GM21786 (cell line): ENCODE data around the gene RABL2B.

Source experiments
- ATAC-seq: cut with Tn5 transposase; IDR thresholded peaks from one replicate; pipeline ENCODE4 v1.9.1; 2021; ENCODE audit not compliant: unreplicated experiment

Gene RABL2B

DNA sequence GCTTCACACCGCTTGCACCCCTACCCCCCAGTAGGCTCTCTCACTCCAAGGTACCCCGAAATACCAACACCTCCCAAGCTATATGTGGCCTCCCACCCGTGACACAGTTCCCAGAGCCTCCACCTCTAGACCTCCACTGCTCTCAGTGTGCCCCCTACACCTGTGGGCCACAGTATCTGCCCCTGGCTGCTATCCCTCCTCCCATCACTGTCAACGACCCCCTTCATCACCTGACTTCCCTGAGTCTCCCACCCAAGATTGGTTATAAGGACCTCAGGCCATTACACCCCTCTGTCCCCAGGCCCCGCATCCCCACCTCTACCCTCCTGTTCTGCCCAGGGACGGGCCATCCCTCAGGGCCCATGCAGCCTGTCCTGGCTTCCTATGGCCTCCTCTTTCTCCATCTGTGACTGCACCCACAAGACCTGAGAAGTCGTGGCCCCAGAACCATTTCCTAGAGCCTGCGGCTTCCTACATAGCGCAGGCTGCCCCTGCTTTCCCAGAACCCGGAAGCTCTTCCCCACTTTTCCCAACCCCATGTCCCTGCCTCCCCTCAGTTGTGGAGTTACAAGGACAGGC is 44.7 kb downstream of the RABL2B start:
- no peak for ATAC-seq

DNA sequence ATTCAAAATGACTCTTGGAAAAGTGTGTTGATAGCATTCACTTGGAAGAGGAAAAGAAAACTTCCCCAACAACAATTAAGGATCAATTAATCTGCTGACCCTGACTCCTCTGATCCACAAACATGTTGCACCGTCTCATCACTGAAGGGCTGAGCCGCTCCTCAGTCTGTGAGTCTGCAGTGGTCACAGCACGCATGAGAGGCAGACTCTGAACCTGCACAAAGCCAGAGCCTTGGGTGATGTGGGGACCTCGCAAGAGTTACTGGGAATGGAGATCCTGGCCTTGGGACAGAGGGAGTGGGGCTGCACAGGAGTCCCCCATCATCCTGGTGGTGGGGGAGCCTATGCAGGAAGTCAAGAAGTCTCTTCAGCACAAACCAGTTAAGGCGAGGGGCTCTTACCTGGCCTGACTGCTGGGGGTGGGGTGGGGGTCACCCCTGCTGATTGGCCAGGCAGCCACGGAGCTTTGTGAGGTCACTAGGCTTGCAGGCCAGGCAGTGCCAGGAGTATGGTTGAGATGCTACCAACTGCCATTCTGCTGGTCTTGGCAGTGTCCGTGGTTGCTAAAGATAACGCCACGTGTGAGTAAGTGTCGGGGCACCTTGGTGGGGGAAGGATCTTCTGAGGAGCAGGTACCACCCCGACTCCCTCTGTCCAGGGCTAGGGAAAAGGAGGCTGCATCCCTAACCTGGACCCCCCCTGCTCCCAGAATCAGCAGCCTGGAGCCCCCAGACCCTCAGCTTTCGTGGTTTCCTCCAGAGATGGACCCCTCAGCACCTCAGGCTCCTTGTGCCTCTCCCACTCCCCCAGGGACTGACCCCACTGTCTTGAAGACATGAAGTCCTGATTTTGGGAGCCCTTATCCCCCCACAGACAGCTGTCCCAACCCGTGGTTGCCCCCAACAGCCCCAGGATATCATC is 45.4 kb downstream of the RABL2B start, which contains the start of gene ACR:
Gene ACR (plus strand): TSS at position 477 of the 921 bp plus-strand sequence. CDS start 32 bp downstream, at position 509.
- no peak for ATAC-seq

DNA sequence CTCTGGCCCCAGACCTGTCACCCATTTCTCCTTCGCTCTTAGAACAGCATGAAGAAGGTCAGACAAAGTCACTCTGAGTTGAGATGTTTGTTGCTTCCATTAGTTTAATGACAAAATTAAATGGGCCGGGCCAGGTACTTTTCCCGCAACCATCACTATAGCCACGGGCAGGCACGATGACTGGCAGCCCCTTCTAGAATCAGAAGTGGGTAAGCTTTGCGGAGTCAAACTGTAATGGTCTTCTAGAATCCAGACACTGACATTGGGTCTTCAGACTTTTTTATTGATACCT is 47.8 kb downstream of the RABL2B start:
- ATAC-seq: no peak

DNA sequence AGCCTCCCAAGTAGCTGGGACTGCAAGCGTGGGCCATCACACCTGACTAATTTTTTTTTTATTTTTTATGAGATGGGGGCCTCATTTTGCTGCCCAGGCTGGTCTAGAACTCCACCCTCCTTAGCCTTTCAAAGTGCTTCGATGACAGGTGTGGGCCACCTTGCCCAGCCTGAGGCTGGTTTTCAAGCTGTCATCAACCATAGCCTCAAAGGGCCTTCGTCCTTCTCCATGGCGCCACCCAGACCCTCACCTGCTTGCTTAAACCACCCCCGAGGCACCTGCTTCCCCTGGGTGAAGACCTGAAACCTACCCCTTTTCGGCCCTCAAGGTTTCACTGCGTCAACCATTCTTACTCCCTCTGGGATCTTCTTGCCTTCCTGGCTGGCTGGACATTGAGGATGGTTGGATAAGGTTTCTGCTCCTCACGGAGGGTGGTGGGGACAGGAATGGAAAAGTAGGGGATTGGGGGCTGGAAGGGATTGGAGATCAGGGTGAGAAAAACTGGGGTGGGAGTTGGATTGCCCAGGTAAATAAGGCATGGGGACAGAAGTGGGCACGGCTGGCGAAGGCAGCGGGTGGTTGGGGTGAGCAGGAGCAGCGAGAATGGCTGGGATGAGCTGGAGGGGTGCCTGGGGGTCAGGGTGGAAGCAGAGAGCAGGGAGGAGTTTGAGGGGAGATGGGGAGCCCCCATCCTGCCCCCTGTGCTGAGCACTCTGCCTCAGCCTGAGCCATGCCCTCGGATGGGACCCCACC is 48.3 kb downstream of the RABL2B start:
- no peak for ATAC-seq

DNA sequence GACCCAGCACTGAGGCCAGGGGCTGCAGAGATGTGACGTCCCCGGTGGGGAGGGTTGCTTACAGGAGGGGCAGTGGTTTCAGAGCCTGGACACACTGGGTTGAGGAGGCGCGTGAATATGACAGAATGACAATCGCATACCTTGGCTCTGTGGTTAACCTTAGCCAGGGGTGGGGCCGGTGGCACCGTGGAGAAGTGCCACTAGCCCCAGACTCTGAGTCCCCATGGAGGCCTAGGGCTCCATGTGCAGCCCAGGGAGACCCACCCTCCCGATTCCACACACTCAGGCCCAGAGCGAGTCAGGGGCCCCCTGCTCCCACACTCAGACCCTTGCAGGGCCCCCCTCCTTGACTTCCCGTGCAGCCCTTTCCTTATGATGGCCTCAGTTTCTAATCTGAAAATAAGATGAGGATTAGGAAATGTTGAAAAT is 49.1 kb downstream of the RABL2B start:
- no peak for ATAC-seq

DNA sequence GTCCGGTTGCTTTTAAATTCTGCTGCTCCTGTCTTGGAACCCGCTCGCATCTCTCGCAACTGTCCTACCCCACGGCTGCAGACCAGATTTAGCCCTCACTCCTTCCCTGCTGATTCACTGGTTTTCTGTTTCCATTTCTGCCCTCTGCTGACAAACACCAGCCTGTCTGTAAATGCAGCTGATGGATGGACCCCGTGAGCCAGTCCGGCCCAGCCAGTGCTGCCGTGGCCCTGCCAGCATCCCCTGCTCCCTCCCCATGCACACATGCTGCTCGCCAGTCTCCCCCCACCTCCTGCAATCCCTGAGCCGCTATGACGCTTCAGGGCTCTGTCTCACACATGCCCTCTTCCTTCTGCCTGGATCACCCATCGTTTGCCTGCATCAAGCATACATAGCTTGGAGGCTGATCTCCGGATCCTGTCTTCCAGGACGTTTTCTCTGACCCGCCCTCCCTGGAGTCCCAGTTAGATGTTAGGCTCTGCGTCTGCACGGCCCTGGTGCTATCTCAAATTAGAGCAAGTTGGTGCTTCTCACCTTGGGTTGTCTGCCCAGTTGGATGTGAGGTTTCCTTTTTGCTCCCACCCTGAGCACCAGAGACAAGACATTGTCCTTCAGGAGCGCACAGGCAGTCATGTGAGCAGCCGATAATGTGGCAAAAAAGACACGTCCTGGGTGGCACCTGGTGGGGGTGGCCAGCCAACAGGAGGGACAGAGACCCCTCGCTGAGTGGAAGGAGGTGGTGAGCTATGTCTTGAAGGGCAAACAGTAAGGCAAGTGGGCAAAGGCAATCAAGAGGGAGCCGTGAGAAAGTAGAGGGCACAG is 49.7 kb downstream of the RABL2B start:
- ATAC-seq: no peak

DNA sequence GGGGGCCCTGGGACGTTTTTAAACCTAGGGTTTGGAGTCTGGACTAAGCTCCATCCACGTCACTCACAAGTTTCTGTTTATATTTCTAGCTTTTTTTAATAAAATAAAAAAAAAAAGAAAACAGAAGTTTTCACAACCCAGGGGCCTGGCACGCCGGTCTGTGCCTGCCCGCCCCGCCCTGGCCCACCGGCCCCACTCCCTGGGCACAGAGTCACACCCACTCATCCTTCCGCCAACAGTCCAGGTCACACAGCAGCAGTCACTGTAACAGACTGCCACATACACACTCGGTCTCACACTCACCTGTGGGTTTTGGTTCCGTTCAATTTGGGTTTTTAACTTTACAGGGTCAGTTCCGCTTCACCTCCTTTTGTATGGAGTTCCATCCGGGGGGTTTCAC is 50.8 kb downstream of the RABL2B start:
- no peak for ATAC-seq

DNA sequence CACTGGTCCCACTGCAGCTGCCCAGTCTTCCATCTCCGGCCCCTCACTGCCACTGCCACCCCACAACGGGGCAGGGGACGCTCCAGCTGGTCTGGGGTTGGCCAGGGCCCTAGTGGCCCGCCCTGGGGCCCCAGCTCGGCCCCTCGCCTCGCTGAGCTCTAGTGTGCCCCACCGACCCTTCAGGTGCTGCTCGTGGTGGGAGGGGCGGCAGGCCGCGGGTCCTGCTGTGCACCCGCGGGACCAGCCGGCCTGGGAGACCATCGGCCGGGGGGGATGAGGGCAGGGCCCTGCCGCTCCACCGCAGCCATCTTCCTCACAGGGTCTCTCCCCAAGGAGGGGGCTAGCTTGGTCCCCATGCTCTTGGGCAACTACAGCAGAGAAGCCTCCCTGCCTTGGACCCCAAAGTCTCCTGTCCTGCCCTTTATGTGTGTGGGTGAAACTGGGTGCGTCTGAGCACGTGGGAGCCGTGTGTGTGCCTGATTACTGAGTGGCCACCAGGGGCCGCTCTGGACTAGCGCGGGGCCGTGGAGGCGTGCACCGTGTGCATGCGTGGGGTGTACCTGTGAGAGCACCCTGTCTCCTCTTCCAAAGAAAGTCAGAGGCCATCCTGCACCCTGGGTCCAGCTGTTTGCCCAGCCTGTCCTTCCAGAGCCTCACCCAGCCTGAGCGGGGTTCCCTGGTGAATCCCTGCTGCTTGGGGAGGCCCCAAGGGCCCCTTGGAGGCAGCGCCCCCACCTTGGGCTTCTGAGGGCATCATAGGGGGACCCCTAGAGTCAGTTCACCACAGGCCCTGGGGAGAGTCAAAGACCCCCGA is 51.4 kb downstream of the RABL2B start:
- no peak for ATAC-seq

DNA sequence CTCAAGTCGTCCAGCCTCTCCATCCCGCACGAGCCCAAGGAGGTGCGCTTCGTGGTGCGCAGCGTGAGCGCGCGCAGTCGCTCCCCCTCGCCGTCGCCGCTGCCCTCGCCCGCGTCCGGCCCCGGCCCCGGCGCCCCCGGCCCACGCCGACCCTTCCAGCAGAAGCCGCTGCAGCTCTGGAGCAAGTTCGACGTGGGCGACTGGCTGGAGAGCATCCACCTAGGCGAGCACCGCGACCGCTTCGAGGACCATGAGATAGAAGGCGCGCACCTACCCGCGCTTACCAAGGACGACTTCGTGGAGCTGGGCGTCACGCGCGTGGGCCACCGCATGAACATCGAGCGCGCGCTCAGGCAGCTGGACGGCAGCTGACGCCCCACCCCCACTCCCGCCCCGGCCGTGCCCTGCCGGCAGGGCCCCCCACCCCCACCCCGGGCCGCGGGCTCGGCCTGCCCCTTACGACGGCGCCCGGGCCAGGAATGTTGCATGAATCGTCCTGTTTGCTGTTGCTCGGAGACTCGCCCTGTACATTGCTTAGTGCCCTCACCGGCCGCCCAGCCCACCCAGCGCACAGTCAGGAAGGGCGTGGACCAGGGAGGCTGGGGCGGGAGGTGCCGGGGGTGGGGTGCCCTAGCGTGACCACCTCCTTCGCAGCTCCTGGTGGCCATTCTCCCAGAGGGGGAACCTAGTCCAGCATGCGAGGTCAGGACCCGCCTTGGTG is 52.3 kb downstream of the RABL2B start:
- ATAC-seq: no peak

DNA sequence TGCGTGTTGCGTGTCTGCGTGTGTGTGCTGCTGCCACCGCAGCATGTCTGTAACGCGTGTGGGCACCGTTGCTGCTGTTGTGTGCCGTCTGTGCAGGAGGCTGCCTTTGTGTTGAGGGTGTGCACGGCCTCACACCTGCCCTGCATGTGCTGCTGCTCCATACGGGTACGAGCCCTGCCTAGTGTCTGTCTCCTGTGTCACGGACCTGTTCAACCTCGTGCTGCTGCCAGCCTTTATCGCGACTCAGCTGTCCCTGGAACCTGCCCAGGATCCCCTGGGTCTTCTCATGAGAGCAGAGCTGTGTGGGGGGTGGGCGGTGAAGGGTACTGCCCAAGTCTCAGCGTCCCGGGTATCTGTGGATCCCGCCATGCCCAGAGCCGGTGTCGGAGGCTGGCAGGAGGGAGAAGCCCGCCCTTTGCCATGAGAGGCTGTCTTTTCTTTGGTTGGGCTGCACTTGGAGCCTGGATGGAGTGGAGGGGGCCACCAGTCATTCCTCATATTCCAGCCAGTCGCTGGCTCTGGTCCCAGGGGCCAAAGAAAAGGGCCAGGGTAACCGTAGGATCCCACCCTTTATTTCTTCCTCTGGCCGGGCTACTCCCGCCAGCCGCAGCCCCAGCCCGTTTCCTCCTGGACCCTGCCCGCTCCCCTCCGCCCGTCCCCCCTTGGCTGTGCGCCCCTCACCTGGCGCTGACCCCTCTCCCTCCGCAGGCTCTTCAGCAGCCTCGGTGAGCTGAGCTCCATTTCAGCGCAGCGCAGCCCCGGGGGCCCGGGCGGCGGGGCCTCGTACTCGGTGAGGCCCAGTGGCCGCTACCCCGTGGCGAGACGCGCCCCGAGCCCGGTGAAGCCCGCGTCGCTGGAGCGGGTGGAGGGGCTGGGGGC is 53.2 kb downstream of the RABL2B start:
- ATAC-seq: no peak

DNA sequence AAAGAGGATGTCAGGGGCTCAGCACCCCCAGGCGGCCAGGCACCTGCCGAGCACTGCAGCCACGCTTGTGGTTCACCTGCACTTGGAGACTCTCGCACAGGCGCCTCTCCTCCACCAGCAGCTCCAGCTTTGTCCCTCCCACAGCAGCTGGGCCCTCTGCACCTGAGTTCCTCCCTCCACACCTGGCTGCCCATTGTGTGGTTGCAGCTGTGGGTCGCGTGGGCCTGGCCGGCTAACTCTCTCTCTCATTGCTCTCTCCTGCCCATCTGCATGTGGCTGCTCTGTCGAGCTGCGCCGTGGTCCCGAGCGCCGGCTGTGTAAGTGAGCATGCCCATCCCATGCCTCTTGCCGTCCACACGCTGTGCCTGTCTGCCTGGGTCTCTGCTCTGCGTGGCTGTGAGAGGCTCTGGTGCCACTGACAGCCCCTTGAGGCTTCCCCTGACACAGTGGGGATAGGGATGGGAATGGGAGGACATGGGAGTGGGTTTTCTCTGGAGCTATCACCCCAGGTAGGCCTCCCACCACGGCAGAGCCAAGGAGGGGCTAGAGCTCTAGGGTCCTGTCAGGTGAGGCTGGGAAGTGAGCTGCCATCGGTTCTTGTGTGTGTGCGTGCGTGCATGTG is 53.9 kb downstream of the RABL2B start:
- no peak for ATAC-seq

DNA sequence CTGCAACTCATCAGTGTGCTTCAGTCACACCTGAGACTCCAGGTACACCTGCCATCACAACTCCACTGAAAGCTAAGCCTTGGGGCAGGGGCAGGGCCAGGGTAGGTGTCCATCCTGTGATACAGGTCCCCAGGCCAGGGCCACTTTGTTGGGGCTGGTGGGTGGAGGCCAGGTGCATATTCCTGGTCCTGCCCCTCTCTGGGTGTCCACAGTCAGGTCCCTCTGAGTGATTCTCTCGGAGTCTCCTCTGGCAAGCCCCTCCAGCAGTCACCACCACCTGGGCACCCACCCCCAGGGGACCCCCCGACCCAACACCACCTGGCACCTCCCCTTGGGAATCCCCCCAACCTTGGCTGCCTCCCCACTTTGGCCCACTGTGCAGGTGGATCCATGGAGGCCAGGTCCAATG is 54.9 kb downstream of the RABL2B start:
- ATAC-seq: no peak

DNA sequence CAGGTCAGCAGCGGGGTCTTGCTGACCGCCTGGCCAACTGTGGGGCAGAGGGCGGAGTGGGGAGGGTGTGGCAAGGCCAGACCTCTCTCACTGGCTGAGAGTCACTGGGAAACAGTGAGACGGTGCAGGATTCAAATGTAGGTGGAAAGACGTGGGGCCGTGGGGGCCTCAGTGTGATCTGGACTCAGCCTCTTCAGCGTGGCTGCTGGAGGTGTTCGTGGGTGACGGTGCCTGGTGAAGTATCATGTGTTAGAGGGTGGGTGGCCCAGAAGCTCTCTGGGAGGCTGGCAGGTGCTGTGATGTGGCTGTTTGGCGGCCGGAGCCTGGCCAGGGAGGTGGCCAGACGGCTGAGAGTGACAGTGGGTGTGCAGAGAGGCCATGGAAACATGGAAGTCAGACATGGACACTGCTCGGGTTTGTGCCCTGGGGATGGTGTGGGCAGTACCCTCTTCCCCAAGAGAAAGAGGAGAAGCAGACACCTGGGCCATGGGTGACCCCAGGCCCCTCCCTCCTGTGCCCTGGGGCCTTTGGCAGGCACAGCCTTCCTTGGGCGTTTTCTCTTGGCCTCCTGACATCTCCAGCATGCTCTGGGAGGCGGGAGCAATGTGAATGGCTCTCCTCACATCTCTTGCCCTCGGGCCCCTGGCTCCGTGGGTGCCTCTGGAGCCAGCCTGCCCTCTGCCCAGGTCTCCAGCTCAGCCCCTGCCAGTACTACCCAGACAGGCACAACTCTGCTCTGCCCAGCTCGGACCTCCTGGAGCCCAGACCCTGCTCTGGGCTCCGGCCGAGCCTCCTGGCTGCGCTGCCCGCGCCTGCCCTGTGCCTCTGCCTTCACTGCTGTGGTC is 55.5 kb downstream of the RABL2B start:
- no peak for ATAC-seq

DNA sequence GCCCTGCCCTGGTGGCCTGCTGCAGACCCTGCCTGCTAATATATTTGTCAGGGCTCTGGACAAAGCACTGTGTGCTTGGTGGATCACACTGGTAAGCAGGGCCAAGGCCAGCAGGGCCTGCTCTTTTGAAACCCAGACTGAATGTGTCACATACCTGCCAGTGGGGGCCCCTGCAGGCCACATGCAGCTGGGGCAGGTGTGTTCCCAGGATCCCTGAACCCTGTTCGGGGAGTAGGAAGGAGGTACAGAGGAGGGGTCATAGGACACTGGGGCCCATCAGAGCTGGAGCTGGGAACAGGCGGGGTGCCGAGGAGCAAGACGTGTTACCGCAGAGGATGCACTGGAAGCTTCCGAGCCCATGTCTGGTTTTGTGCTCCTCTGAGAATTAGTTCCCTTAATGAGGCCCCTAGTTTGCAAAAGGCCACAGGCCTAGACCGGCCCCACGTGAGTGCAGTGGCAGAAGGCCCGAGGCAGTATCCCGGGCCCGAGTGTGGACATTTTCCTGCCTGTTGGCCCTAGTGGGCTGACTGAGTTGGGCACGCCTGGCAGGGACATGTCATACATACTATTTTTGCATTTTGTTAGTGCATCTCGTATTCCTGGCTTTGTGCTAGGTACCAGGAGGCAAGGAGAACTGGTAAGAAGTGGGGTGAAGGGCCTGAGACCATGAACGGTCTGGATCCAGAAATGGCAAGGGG is 56.6 kb downstream of the RABL2B start:
- no peak for ATAC-seq

DNA sequence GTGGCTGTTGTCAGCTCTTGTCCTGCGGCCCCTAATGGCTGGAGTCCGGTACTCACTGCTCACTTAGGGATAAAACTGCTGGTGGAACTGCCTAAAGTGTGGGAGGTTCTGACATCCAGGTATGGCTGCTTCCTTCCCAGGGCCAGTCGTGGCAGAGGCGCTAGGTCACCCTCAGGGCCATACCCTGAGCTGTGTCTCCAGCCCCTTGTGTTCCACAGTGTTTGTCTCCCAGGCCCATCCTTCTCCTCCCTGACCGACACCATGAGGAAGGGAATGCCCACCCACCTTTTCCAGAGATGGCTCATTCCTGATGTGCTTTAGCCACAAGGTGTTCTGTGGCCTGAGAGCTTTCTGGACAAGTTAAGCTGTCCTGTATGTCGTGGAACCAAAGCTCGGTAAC is 57.8 kb downstream of the RABL2B start:
- ATAC-seq: no peak

DNA sequence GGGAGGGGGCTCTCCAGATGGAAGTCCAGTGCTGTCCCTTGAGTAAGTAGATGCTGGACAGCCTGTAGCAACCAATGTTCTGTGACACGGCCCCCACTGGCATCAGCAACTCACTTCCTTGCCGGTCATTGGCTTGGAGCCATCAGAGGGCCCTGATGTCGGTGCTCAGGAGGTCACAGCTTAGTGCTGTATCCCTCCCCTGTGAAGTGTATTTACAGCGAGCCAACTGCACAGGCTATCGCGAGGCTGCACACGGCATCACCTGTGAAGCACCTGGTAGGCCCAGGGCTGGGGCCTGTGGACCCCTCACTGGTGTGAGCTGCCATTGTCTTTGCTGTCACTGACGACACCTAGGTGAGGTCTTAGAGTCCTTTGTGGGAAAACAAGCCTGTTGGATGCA is 58.8 kb downstream of the RABL2B start:
- ATAC-seq: no peak

DNA sequence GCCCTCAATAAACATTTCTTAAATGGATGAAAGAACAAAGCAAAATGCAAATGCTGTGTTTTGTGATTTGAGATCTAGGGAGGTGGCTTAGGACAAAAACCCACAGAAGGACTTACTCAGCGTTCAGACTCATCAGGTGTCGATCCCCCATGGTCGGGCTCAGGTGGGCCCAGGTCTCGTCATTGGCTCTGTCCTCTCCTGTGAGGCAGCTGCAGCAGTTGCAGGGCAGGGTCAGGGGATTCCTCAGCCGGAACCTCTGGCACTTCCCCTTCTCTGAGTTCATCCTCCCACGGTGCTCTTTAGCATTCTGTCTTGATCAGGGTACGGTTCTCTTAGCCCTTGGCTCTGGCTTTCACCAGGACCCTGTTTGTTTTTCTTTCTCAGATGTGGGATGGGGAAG is 59.4 kb downstream of the RABL2B start:
- ATAC-seq: no peak
